Measurements from ENCODE around the gene RPL31. TPM values are rescaled to one million over a fixed set of nuclear protein-coding genes. Genes with fewer than 3 reads are reported as not detected.

The RPL31 gene
- total RNA-seq, 1 experiment from 2014 or later, result 682 TPM

- TF ChIP-seq, protein P1, sequence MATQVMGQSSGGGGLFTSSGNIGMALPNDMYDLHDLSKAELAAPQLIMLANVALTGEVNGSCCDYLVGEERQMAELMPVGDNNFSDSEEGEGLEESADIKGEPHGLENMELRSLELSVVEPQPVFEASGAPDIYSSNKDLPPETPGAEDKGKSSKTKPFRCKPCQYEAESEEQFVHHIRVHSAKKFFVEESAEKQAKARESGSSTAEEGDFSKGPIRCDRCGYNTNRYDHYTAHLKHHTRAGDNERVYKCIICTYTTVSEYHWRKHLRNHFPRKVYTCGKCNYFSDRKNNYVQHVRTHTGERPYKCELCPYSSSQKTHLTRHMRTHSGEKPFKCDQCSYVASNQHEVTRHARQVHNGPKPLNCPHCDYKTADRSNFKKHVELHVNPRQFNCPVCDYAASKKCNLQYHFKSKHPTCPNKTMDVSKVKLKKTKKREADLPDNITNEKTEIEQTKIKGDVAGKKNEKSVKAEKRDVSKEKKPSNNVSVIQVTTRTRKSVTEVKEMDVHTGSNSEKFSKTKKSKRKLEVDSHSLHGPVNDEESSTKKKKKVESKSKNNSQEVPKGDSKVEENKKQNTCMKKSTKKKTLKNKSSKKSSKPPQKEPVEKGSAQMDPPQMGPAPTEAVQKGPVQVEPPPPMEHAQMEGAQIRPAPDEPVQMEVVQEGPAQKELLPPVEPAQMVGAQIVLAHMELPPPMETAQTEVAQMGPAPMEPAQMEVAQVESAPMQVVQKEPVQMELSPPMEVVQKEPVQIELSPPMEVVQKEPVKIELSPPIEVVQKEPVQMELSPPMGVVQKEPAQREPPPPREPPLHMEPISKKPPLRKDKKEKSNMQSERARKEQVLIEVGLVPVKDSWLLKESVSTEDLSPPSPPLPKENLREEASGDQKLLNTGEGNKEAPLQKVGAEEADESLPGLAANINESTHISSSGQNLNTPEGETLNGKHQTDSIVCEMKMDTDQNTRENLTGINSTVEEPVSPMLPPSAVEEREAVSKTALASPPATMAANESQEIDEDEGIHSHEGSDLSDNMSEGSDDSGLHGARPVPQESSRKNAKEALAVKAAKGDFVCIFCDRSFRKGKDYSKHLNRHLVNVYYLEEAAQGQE (IDR thresholded peaks at IDR 0.05; ENCODE audit: insufficient read depth in 1 of 2, low read depth in 2 of 2, low read length in 1 of 2), result no peak
- TF ChIP-seq CTCF (IDR thresholded peaks at IDR 0.05) (no peak), POLR2AphosphoS5 (IDR thresholded peaks at IDR 0.05; ENCODE audit: low read depth, low read length) (no peak), TCF7L2 (IDR thresholded peaks at IDR 0.05; ENCODE audit: low read depth, low read length) (no peak), SIN3A (IDR thresholded peaks at IDR 0.05; ENCODE audit: borderline replicate concordance, insufficient read depth, low read depth, low read length) (no peak)
- Histone ChIP-seq H3K9me3 (ENCODE audit: control insufficient read depth, insufficient read depth, low read depth, low read length) (no peaks in the 10 kb centered on the region), H3K4me3 (ENCODE audit: low read depth in 2 of 2, low read length in 2 of 2) (no peak overlapping the region), H3K4me1 (ENCODE audit: control insufficient read depth, insufficient read depth, low read length) (peaks cover 4% of the 10 kb centered on the region), H3K36me3 (ENCODE audit: control insufficient read depth, insufficient read depth, low read length) (peaks cover 4% of the 10 kb centered on the region; the same call in 1 of the 2 replicates), H3K27me3 (ENCODE audit: control insufficient read depth, insufficient read depth, low read length) (no peaks in the 10 kb centered on the region), H3K27ac (ENCODE audit: low read length) (no peak overlapping the region)
- no TSS peak for BruUV-seq (replicated peaks)
- intact Hi-C loops (cut with micrococcal nuclease; ENCODE audit: unreplicated experiment) (no loop called here), in situ Hi-C loops (cut with HindIII; ENCODE audit: low pct_unique_long_range_greater_than_20kb, low sequenced_read_pairs) (no loop called here)
- ATAC-seq (no peak), DNase-seq (ENCODE audit: low read depth, low spot score) (no peak)
- ChIA-PET POLR2A (interaction anchor here (0.6 kb wide), 1 partner anchor 221 kb away, joined by 7 read pairs; no protein-coding TSS in a partner anchor), CTCF (no interaction called here)
These were observed 23.4 kb upstream of the RPL31 start for GRCh38 chr2:100978582-100979191.

DNA sequence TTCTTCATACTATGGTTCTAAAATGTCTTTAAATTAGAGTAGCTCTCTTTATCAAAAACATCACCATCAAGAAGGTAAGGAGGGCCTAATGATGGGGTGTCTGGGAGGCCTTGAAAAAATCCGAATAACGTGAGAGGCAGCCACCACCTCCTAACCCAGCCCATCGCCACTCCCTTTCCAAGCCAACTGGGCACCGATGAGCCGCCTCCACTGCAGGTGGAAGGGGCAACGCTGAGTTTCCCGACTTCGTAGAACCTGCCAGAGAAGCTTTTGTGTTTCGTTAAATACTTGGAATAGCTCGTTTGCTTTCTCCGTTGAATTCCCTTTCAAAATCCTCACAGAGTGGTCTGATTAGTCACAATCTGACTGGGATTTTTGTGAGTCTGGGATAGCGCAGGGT, 22.0 kb upstream of the RPL31 start:
- Histone ChIP-seq H3K4me3 (ENCODE audit: low read depth in 2 of 2, low read length in 2 of 2) (no peak overlapping the region), H3K27ac (ENCODE audit: low read length) (no peak overlapping the region), H3K4me1 (ENCODE audit: control insufficient read depth, insufficient read depth, low read length) (peaks cover 11% of the 10 kb centered on the region), H3K36me3 (ENCODE audit: control insufficient read depth, insufficient read depth, low read length) (peaks cover 4% of the 10 kb centered on the region; the same call in 1 of the 2 replicates), H3K9me3 (ENCODE audit: control insufficient read depth, insufficient read depth, low read depth, low read length) (no peaks in the 10 kb centered on the region), H3K27me3 (ENCODE audit: control insufficient read depth, insufficient read depth, low read length) (no peaks in the 10 kb centered on the region)
- ChIA-PET CTCF (interaction anchor here (0.7 kb wide), 1 partner anchor 346 kb away, joined by 4 read pairs; no protein-coding TSS in a partner anchor), POLR2A (no interaction called here)
- no peak for ATAC-seq
- no peak for DNase-seq (ENCODE audit: low read depth, low spot score)
- intact Hi-C loops (cut with micrococcal nuclease; ENCODE audit: unreplicated experiment), result loop anchor here (5.0 kb wide), 1 partner anchor 158 kb away; the partner anchor contains the start of gene NPAS2
- TF ChIP-seq TCF7L2 (IDR thresholded peaks at IDR 0.05; ENCODE audit: low read depth, low read length) (no peak), POLR2AphosphoS5 (IDR thresholded peaks at IDR 0.05; ENCODE audit: low read depth, low read length) (no peak), SIN3A (IDR thresholded peaks at IDR 0.05; ENCODE audit: borderline replicate concordance, insufficient read depth, low read depth, low read length) (no peak), CTCF (IDR thresholded peaks at IDR 0.05) (no peak)
- TF ChIP-seq, protein P1 (IDR thresholded peaks at IDR 0.05; ENCODE audit: insufficient read depth in 1 of 2, low read depth in 2 of 2, low read length in 1 of 2), result no peak
- BruUV-seq (replicated peaks), result no TSS peak
- in situ Hi-C loops (cut with HindIII; ENCODE audit: low pct_unique_long_range_greater_than_20kb, low sequenced_read_pairs), result no loop called here

All from Panc1 (cell line).